Measurements from ENCODE around the gene APOC4.

GRCh38 chr19:44908836-44909261 is 33.2 kb upstream of the APOC4 start:
- no peak for TF ChIP-seq POLR2AphosphoS5 (IDR thresholded peaks at IDR 0.05)
- TF ChIP-seq, protein P1, sequence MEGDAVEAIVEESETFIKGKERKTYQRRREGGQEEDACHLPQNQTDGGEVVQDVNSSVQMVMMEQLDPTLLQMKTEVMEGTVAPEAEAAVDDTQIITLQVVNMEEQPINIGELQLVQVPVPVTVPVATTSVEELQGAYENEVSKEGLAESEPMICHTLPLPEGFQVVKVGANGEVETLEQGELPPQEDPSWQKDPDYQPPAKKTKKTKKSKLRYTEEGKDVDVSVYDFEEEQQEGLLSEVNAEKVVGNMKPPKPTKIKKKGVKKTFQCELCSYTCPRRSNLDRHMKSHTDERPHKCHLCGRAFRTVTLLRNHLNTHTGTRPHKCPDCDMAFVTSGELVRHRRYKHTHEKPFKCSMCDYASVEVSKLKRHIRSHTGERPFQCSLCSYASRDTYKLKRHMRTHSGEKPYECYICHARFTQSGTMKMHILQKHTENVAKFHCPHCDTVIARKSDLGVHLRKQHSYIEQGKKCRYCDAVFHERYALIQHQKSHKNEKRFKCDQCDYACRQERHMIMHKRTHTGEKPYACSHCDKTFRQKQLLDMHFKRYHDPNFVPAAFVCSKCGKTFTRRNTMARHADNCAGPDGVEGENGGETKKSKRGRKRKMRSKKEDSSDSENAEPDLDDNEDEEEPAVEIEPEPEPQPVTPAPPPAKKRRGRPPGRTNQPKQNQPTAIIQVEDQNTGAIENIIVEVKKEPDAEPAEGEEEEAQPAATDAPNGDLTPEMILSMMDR (IDR thresholded peaks at IDR 0.05): no peak

All from prostate gland (tissue), 2 donors.